Kidney epithelial cell (primary cell): ENCODE data around the gene ARHGAP19. TPM values are rescaled to one million over a fixed set of nuclear protein-coding genes. Genes with fewer than 3 reads are reported as not detected.

Experiments used
- DNase-seq: peaks from one replicate; pipeline ENCODE4 v3.0.0-alpha.2; 2010; ENCODE audit warnings: low read depth
- H3K27me3 ChIP-seq: 2 replicates; pipeline ENCODE4 v1.6.0; 2011; ENCODE audit warnings: low read length; ENCODE audit not compliant: control insufficient read depth, insufficient read depth
- H3K36me3 ChIP-seq: 2 replicates; pipeline ENCODE4 v1.5.1; 2011; ENCODE audit warnings: low read length; ENCODE audit not compliant: control insufficient read depth, insufficient read depth
- H3K4me3 ChIP-seq: 2 replicates; pipeline ENCODE4 v1.5.1; 2011; ENCODE audit warnings: low read depth, mild to moderate bottlenecking, control low read depth, low read length
- CTCF ChIP-seq: IDR thresholded peaks from 2 replicates; pipeline ENCODE4 v1.5.1; 2011; ENCODE audit warnings: mild to moderate bottlenecking, moderate library complexity, low read length, control low read depth, inconsistent platforms; ENCODE audit not compliant: insufficient read depth, poor library complexity, severe bottlenecking
- total RNA-seq: library from RNA; depleted of rRNA; stranded (reverse); fragments of >200 nt; gene quantifications from 2 replicates; pipeline ENCODE4 v1.2.3, GENCODE V29; 2015

ARHGAP19 gene
- total RNA-seq, 1 donor from 2014 or later, result 5.4 TPM

DNA sequence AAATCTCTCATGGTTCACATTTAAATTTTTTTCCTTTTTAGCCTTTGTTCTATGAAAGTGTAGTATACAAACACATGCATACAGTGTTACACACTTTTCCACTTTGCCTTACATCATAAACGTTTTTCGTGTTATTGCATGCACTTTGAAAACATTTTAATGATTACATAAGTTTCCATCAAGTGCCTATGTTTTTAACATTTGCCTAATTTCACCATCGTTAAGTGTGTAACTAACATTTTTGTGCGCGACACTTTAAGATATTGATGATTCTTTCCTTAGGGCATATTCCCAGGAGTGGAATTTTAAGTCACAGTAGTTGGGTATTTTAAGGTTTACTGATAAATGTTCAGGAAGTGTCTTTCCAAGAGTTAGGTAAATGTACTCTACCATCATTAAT lies 43.6 kb upstream of the ARHGAP19 start:
- H3K27me3 ChIP-seq, result peaks cover 2% of the 10 kb centered on the region
- H3K4me3 ChIP-seq, result no peak overlapping the region
- no peaks in the 10 kb centered on the region for H3K36me3 ChIP-seq
- no peak for DNase-seq
- TF ChIP-seq CTCF, result no peak

DNA sequence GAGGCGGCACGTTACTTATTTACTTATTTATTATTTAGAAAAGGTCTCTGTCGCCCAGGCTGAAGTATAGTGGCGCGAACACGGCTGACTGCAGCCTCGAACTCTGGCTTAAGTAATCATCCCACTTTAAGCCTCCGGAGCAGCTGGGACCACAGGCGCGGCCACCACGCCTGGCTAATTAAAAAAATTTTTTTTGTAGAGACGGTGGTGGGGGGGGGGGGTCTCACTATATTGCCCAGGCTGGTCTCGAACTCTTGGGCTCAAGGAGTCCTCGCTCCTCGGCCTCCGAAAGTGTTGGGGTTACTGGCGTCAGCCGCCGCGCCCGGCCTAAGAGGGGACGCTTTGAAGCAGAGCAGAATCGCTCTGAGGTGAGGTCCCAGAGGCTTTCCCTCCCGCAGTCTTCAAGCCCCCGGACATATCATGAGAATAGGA lies 42.8 kb upstream of the ARHGAP19 start:
- DNase-seq, result no peak
- no peaks in the 10 kb centered on the region for H3K36me3 ChIP-seq
- no peak for TF ChIP-seq CTCF
- H3K4me3 ChIP-seq, result peak overlapping the region; percentile 85
- H3K27me3 ChIP-seq, result peaks cover 2% of the 10 kb centered on the region

- Histone ChIP-seq H3K4me3 (peak within 1 kb of the TSS; percentile 85), H3K36me3 (no peaks in the 10 kb centered on the region), H3K27me3 (peaks cover 2% of the 10 kb centered on the region)
- peak; percentile 38 for DNase-seq
- TF ChIP-seq CTCF, result no peak
Measured at GRCh38 chr10:97334370-97335175, 42.1 kb upstream of the ARHGAP19 start, which contains the start of gene FRAT2. Gene FRAT2 (minus strand): TSS chr10:97334729. CDS start chr10:97334572, 157 bp downstream.

DNA sequence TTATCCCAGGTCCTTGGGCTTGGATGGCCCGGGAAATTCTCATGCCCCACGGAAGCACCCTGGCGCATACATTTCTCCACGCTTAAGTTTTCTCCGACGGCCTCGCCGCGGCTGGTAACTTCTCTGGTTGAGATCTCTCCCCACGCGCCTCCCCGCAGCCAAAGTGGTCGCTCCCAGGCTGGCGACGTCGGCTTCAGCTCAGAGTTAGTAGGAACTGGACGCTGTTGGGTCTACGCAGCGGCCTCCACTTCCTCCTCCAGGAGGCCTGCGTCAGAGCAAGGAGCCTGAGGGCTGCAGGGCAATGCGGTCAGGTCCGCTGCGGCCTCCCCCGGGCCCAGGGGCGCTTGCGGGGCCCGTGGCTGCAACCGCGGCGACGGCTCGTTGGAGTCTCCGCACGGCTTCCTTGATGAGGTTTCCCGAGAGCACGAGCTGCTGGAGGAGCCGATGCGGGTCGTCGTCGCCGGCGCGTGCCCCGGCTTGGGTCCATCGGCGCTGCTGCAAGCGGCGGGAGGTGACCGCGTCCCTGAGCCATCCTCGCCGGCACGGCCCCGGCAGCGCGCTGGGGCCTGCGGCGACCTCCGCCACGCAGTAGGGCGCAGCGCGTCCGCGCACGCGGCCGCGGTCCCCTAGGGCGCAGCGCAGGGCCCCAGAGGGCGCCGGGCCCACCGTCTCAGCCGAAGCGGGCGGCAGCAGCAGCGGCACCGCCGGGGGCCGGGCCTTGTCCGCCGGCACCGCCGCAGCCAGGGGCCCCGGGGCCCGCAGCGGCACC lies 41.3 kb upstream of the ARHGAP19 start:
- DNase-seq, result no peak
- Histone ChIP-seq H3K27me3 (peaks cover 2% of the 10 kb centered on the region), H3K4me3 (peak overlapping the region; percentile 85), H3K36me3 (no peaks in the 10 kb centered on the region)
- peak; percentile 1 for TF ChIP-seq CTCF

DNA sequence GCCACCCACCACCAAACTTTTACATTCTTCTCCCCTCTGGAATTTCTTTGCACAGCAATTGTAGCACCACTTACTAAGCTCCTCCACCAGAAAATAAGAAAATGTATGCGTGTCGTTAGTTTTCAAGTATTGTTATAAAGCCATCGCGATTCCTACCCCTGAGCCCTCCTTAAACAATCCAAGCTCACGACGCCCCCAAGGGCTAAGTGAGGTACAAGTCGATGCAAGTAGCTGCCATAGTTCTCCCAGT lies 40.8 kb upstream of the ARHGAP19 start:
- TF ChIP-seq CTCF, result peak; percentile 1
- peak overlapping the region; percentile 85 for H3K4me3 ChIP-seq
- H3K27me3 ChIP-seq, result peaks cover 2% of the 10 kb centered on the region
- DNase-seq, result no peak
- H3K36me3 ChIP-seq, result no peaks in the 10 kb centered on the region
